H1 (cell line): ENCODE results near the gene PTEN. TPM values are rescaled to one million over a fixed set of nuclear protein-coding genes. Genes with fewer than 3 reads are reported as not detected.

Experiments
- CTCF ChIA-PET: fragments of 300-600 bp; sonication (Branson Sonifier 250); formaldehyde crosslinking; loops from one replicate; lab custom pipeline; 2021; ENCODE audit not compliant: partially characterized antibody; lab: Charles Lee
- POLR2A ChIA-PET: fragments of 300-600 bp; sonication (Branson Sonifier 250); formaldehyde crosslinking; loops from one replicate; lab custom pipeline; 2021; ENCODE audit warnings: inconsistent platforms; ENCODE audit not compliant: partially characterized antibody; lab: Charles Lee
- DNase-seq, 2 experiments: peaks; one replicate each; pipeline versions ENCODE4 v3.0.0 to v3.0.0-alpha.2; 2010 to 2022; ENCODE audit warnings: low spot score in 2 of 2, low read depth in 1 of 2, mixed read lengths in 1 of 2
- FAIRE-seq: peaks from 2 replicates; lab custom pipeline; 2011; peaks lifted over from hg19 to GRCh38; lab: Jason Lieb, UNC
- H2AFZ ChIP-seq: 2 replicates; pipeline ENCODE4 v1.8.1; 2012; ENCODE audit warnings: low read length, inconsistent platforms
- H2AK5ac ChIP-seq: 2 replicates; pipeline ENCODE4 v1.6.1; 2013; ENCODE audit warnings: low read depth, low read length
- H2BK120ac ChIP-seq: replicated peaks from 2 replicates; pipeline ENCODE3; 2013; ENCODE audit warnings: low read depth, low read length, inconsistent platforms
- H2BK12ac ChIP-seq: 2 replicates; pipeline ENCODE4 v1.6.1; 2013; ENCODE audit warnings: low read depth, low read length
- H2BK15ac ChIP-seq: 2 replicates; pipeline ENCODE4 v1.6.1; 2013; ENCODE audit warnings: low read length
- H2BK20ac ChIP-seq: 2 replicates; pipeline ENCODE4 v1.6.1; 2013; ENCODE audit warnings: low read length
- H2BK5ac ChIP-seq: 2 replicates; pipeline ENCODE4 v1.6.1; 2013; ENCODE audit warnings: low read depth, low read length
- H3K14ac ChIP-seq: 2 replicates; pipeline ENCODE4 v1.6.1; 2013; ENCODE audit warnings: inconsistent platforms; ENCODE audit not compliant: insufficient read length
- H3K18ac ChIP-seq: 2 replicates; pipeline ENCODE4 v1.6.1; 2013; ENCODE audit warnings: low read length; ENCODE audit errors: extremely low read depth
- H3K23ac ChIP-seq: 2 replicates; pipeline ENCODE4 v1.6.1; 2013; ENCODE audit warnings: inconsistent platforms; ENCODE audit not compliant: insufficient read length
- H3K23me2 ChIP-seq: 2 replicates; pipeline ENCODE4 v1.6.1; 2013; ENCODE audit warnings: low read depth, low read length
- H3K27ac ChIP-seq: 2 replicates; pipeline ENCODE4 v1.6.1; 2011; ENCODE audit warnings: low read depth, low read length, inconsistent platforms
- H3K27me3 ChIP-seq, 4 experiments: replicated peaks in 1 of 4; 1 replicate in 1 of 4; 2 replicates in 3 of 4; pipeline versions ENCODE4 v1.6.1 to v1.8.1; 2011 to 2013; ENCODE audit warnings: low read length in 3 of 4, mild to moderate bottlenecking in 3 of 4, inconsistent platforms in 2 of 4, mixed read lengths in 2 of 4, moderate library complexity in 1 of 4; ENCODE audit not compliant: control insufficient read depth in 3 of 4, insufficient read depth in 3 of 4; ENCODE audit errors: extremely low read depth in 1 of 4
- H3K36me3 ChIP-seq, 4 experiments: 2 replicates each; pipeline versions ENCODE4 v1.6.1 to v1.8.1; 2011 to 2013; ENCODE audit warnings: mild to moderate bottlenecking in 4 of 4, low read length in 3 of 4, moderate library complexity in 2 of 4, control low read depth in 1 of 4, inconsistent platforms in 1 of 4; ENCODE audit not compliant: insufficient read depth in 4 of 4, control insufficient read depth in 2 of 4
- H3K4ac ChIP-seq: replicated peaks from 2 replicates; pipeline ENCODE3; 2013; ENCODE audit warnings: low read length, low read depth, mixed read lengths, inconsistent platforms; ENCODE audit not compliant: insufficient read length
- H3K4me1 ChIP-seq, 4 experiments: replicated peaks in 1 of 4; 1 replicate in 1 of 4; 2 replicates in 3 of 4; pipeline versions ENCODE4 v1.6.1 to v1.8.1; 2011 to 2013; ENCODE audit warnings: low read length in 3 of 4, inconsistent platforms in 2 of 4, mixed read lengths in 1 of 4; ENCODE audit not compliant: insufficient read depth in 4 of 4, control insufficient read depth in 3 of 4
- H3K4me2 ChIP-seq, 2 experiments: 2 replicates each; pipeline versions ENCODE4 v1.6.1 to v1.8.1; 2011 to 2013; ENCODE audit warnings: low read depth in 2 of 2, low read length in 2 of 2, control low read depth in 1 of 2, inconsistent platforms in 1 of 2, mild to moderate bottlenecking in 1 of 2; ENCODE audit not compliant: insufficient read depth in 1 of 2
- H3K4me3 ChIP-seq, 4 experiments: fragments of 200-600, 300-600 bp in 1 of 4; sonication (generic), shearing (Covaris generic), sonication (Bioruptor Twin) in 1 of 4; 2 replicates each; pipeline versions ENCODE4 v1.5.1 to v1.8.1; 2011 to 2016; ENCODE audit warnings: low read length in 4 of 4, low read depth in 3 of 4, control low read depth in 2 of 4, inconsistent platforms in 2 of 4, mild to moderate bottlenecking in 2 of 4, mixed read lengths in 1 of 4, moderate library complexity in 1 of 4; ENCODE audit not compliant: insufficient read depth in 2 of 4; ENCODE audit errors: extremely low read depth in 1 of 4
- H3K56ac ChIP-seq: replicated peaks from 2 replicates; pipeline ENCODE3; 2013; ENCODE audit warnings: low read depth, mild to moderate bottlenecking, mixed read lengths, low read length, inconsistent platforms; ENCODE audit not compliant: insufficient read length
- H3K79me1 ChIP-seq: 2 replicates; pipeline ENCODE4 v1.6.1; 2013; ENCODE audit warnings: low read depth, low read length, control low read depth
- H3K79me2 ChIP-seq, 2 experiments: 2 replicates each; pipeline versions ENCODE4 v1.6.1 to v1.8.1; 2012 to 2013; ENCODE audit warnings: low read length in 2 of 2, mild to moderate bottlenecking in 2 of 2, inconsistent platforms in 1 of 2; ENCODE audit not compliant: insufficient read depth in 2 of 2, control insufficient read depth in 1 of 2
- H3K9ac ChIP-seq, 4 experiments: replicated peaks in 1 of 4; 1 replicate in 1 of 4; 2 replicates in 3 of 4; pipeline versions ENCODE4 v1.6.1 to v1.8.1; 2011 to 2013; ENCODE audit warnings: low read depth in 3 of 4, low read length in 3 of 4, control low read depth in 2 of 4, mild to moderate bottlenecking in 2 of 4, moderate library complexity in 2 of 4, inconsistent platforms in 1 of 4; ENCODE audit errors: extremely low read depth in 1 of 4
- H3K9me3 ChIP-seq, 2 experiments: 2 replicates each; pipeline versions ENCODE4 v1.6.1 to v1.8.1; 2012 to 2013; ENCODE audit warnings: mild to moderate bottlenecking in 2 of 2, moderate library complexity in 2 of 2, control low read depth in 1 of 2, inconsistent platforms in 1 of 2, low read depth in 1 of 2, low read length in 1 of 2, mixed read lengths in 1 of 2; ENCODE audit not compliant: insufficient read depth in 2 of 2
- H4K20me1 ChIP-seq, 2 experiments: replicated peaks in 1 of 2; 2 replicates each; pipeline versions ENCODE3 to v1.8.1; 2011 to 2013; ENCODE audit warnings: inconsistent platforms in 2 of 2, low read length in 2 of 2, mild to moderate bottlenecking in 1 of 2; ENCODE audit not compliant: insufficient read depth in 2 of 2, control insufficient read depth in 1 of 2
- H4K5ac ChIP-seq: 2 replicates; pipeline ENCODE4 v1.6.1; 2013; ENCODE audit warnings: low read length, low read depth, mixed read lengths, inconsistent platforms; ENCODE audit not compliant: insufficient read length
- H4K8ac ChIP-seq: 2 replicates; pipeline ENCODE4 v1.8.0; 2013; ENCODE audit warnings: mild to moderate bottlenecking, moderate library complexity, low read length, inconsistent platforms; ENCODE audit not compliant: insufficient read depth; ENCODE audit errors: extremely low read depth
- H4K91ac ChIP-seq: replicated peaks from 2 replicates; pipeline ENCODE3; 2013; ENCODE audit warnings: low read length, mixed read lengths, inconsistent platforms; ENCODE audit not compliant: insufficient read length
- BACH1 ChIP-seq: IDR thresholded peaks from 2 replicates; pipeline ENCODE4 v1.6.1; 2012; ENCODE audit warnings: low read length, improper control_type of control experiment
- CBX8 ChIP-seq: fragments of 300-800, 300-1000 bp; sonication (generic); IDR thresholded peaks from 2 replicates; pipeline ENCODE4 v1.7.1; 2016; ENCODE audit warnings: low read depth, low read length, borderline replicate concordance
- E2F6 ChIP-seq: IDR thresholded peaks from 2 replicates; pipeline ENCODE4 v1.6.1; 2012; ENCODE audit warnings: inconsistent platforms
- EP300 ChIP-seq, 2 experiments: IDR thresholded peaks; 1 replicate in 1 of 2; 2 replicates in 1 of 2; pipeline ENCODE4 v1.6.1; 2011 to 2012; ENCODE audit warnings: low read depth in 2 of 2, low read length in 2 of 2, mild to moderate bottlenecking in 2 of 2, borderline replicate concordance in 1 of 2, inconsistent platforms in 1 of 2, moderate library complexity in 1 of 2
- MAFK ChIP-seq: IDR thresholded peaks from 2 replicates; pipeline ENCODE4 v1.6.1; 2012; ENCODE audit warnings: low read depth, mild to moderate bottlenecking, improper control_type of control experiment, low read length
- NANOG ChIP-seq: IDR thresholded peaks from 2 replicates; pipeline ENCODE4 v1.6.1; 2011; ENCODE audit warnings: low read length, low read depth, mild to moderate bottlenecking, inconsistent platforms; ENCODE audit not compliant: insufficient read depth, poor library complexity, severe bottlenecking
- NRF1 ChIP-seq: IDR thresholded peaks from 2 replicates; pipeline ENCODE4 v1.6.1; 2011; ENCODE audit warnings: mild to moderate bottlenecking, low read depth, low read length, improper control_type of control experiment
- POLR2A ChIP-seq, 2 experiments: IDR thresholded peaks; 1 replicate in 1 of 2; 2 replicates in 1 of 2; pipeline ENCODE4 v1.6.1; 2011; ENCODE audit warnings: low read depth in 2 of 2, low read length in 2 of 2, mild to moderate bottlenecking in 2 of 2; ENCODE audit errors: control extremely low read depth in 1 of 2
- POLR2AphosphoS5 ChIP-seq: IDR thresholded peaks from 2 replicates; pipeline ENCODE4 v1.6.1; 2011; ENCODE audit warnings: low read depth, low read length
- RXRA ChIP-seq: IDR thresholded peaks from 2 replicates; pipeline ENCODE4 v1.6.1; 2011; ENCODE audit warnings: low read depth, mild to moderate bottlenecking, low read length, moderate library complexity; ENCODE audit not compliant: insufficient read depth
- SAP30 ChIP-seq: fragments of 300-600 bp; sonication (generic); IDR thresholded peaks from 2 replicates; pipeline ENCODE4 v1.7.1; 2012; ENCODE audit warnings: low read length, moderate library complexity, mild to moderate bottlenecking, inconsistent platforms; ENCODE audit not compliant: insufficient read depth, insufficient replicate concordance
- SIRT6 ChIP-seq: IDR thresholded peaks from one replicate; pipeline ENCODE4 v1.7.1; 2012; ENCODE audit warnings: low read length, inconsistent platforms
- TAF7 ChIP-seq: optimal IDR thresholded peaks from 2 replicates; pipeline ENCODE3; 2011; ENCODE audit warnings: low read depth, mild to moderate bottlenecking, inconsistent platforms, low read length, moderate library complexity, borderline replicate concordance
- WGBS, 2 experiments: shearing (Covaris generic) in 1 of 2; methylation state at CpG; one replicate each; pipeline versions ENCODE4 v1.1.6 to v1.1.7; 2013 to 2015; ENCODE audit warnings: low lambda C conversion rate in 2 of 2, mixed read lengths in 2 of 2, inconsistent platforms in 1 of 2, low coverage in 1 of 2, missing lambda C conversion rate in 1 of 2; ENCODE audit not compliant: insufficient replicate concordance in 2 of 2, insufficient coverage in 1 of 2, insufficient read length in 1 of 2; ENCODE audit errors: extremely low coverage in 1 of 2, missing lambda C conversion rate in 1 of 2; 5-methylcytosine and 5-hydroxymethylcytosine counted together
- polyA plus RNA-seq, 7 experiments: library from polyadenylated mRNA; depleted of rRNA in 3 of 7; stranded (reverse) in 5 of 7; unstranded in 2 of 7; fragments of >200 nt in 5 of 7; fragments of 200-250 nt in 2 of 7; gene quantifications; 1 replicate in 5 of 7; 2 replicates in 1 of 7; 4 replicates in 1 of 7; pipeline versions ENCODE4 v1.2.1 to v1.2.3, GENCODE V29; 2011 to 2013; ENCODE audit warnings: missing spikeins in 2 of 7, mixed read lengths in 2 of 7
- total RNA-seq: library from RNA; stranded (reverse); fragmentation: NEBNext Ultra II Directional; extraction: Animal tissue kit (Norgen Biotek cat#: 25700); gene quantifications from 2 replicates; pipeline ENCODE4 v1.2.1, GENCODE V29; 2021

PTEN gene
- total and polyA plus RNA-seq, 2 of the 8 experiments (the other 6 are each of a cell fraction or from before 2014, with no cell fraction given): 6.3 to 48.7 TPM

GRCh38 chr10:87895430-87895829 lies 32.0 kb downstream of the PTEN start:
- Histone ChIP-seq H3K4me2 (no peak overlapping the region), H4K20me1 (peaks cover 0 to 2% of the 10 kb centered on the region in 2 experiments), H2BK12ac (no peak overlapping the region), H4K5ac (no peak overlapping the region), H3K4me1 (no peaks in the 10 kb centered on the region), H3K9ac (no peak overlapping the region), H3K14ac (no peak overlapping the region), H3K18ac (no peak overlapping the region), H2AFZ (no peak overlapping the region), H3K36me3 (peaks cover 0 to 12% (median 3%) of the 10 kb centered on the region in 4 experiments; a peak in 2 of 8 replicates), H3K79me2 (peaks cover 0 to 76% of the 10 kb centered on the region in 2 experiments; a peak in 3 of 4 replicates), H3K4ac (no peak overlapping the region), H3K56ac (no peak overlapping the region), H3K23me2 (no peaks in the 10 kb centered on the region; the same call in 1 of the 2 replicates), H3K79me1 (no peaks in the 10 kb centered on the region), H3K23ac (no peak overlapping the region), H2BK5ac (no peak overlapping the region), H3K4me3 (no peak overlapping the region), H2BK120ac (no peak overlapping the region), H4K8ac (no peak overlapping the region), H3K27ac (no peak overlapping the region), H2BK20ac (no peak overlapping the region), H2BK15ac (no peak overlapping the region), H2AK5ac (no peak overlapping the region), H4K91ac (no peak overlapping the region), H3K27me3 (no peaks in the 10 kb centered on the region), H3K9me3 (0 out of 4 replicates have a peak, but pooled peaks cover 0 to 2% of the 10 kb centered on the region in 2 experiments)
- FAIRE-seq (no peak), DNase-seq (no peak)
- 65% methylated on average over 1 of the region's 1 CpG; no CpG with 5 or more reads in 1 of the 2 experiments for WGBS, 2 experiments
- ChIA-PET CTCF (no interaction called here), POLR2A (no interaction called here)
- no peak for TF ChIP-seq POLR2AphosphoS5
- no peak for TF ChIP-seq BACH1
- TF ChIP-seq NANOG: no peak
- TF ChIP-seq EP300 (IDR thresholded peaks at IDR 0.05; ENCODE audit: borderline replicate concordance in 1 of 2, low read depth in 2 of 2, low read length in 2 of 2): no peak
- TF ChIP-seq TAF7: no peak
- no peak for TF ChIP-seq SIRT6
- no peak for TF ChIP-seq SAP30
- TF ChIP-seq MAFK: no peak
- TF ChIP-seq CBX8: no peak
- no peak for TF ChIP-seq NRF1
- no peak for TF ChIP-seq E2F6
- TF ChIP-seq POLR2A (IDR thresholded peaks at IDR 0.05; ENCODE audit: control extremely low read depth in 1 of 2, low read depth in 2 of 2, low read length in 2 of 2): no peak
- TF ChIP-seq RXRA: no peak
